Natural killer cell treated with Interleukin-12 subunit alpha and Interleukin-12 subunit beta and Interleukin-15 and Interleukin-18, amount 100 ng/mL, for 72 hours (primary cell): ENCODE results near the gene CYTH2. TPM values are rescaled to one million over a fixed set of nuclear protein-coding genes. Genes with fewer than 3 reads are reported as not detected.
"Not testable (repeated sequence)": the region's sequence is repeated elsewhere in the genome, so short reads cannot be mapped to it uniquely, and the experiment has no call there.

Source experiments
- ATAC-seq, 2 donors: fragments of 150-1000 bp; cut with Tn5 transposase in 1 of 2; sonication (Bioruptor Pico), chemical (Tn5 transposase) in 1 of 2; 2 replicates each; pipeline ENCODE4 v1.10.0; 2021
- DNase-seq: peaks from one replicate; pipeline ENCODE4 v3.0.0; 2022; ENCODE audit warnings: low spot score
- H3K27ac Mint-ChIP-seq, 2 donors: 1 replicate in 1 of 2; 2 replicates in 1 of 2; pipeline ENCODE4 v1.8.0; 2022; ENCODE audit warnings: mixed read lengths in 2 of 2, mild to moderate bottlenecking in 1 of 2, moderate library complexity in 1 of 2
- H3K27me3 Mint-ChIP-seq, 2 donors: 1 replicate in 1 of 2; 2 replicates in 1 of 2; pipeline ENCODE4 v1.8.0; 2022; ENCODE audit warnings: mixed read lengths in 2 of 2
- H3K36me3 Mint-ChIP-seq: one replicate; pipeline ENCODE4 v1.8.0; 2022; ENCODE audit warnings: mixed read lengths
- H3K4me1 Mint-ChIP-seq, 2 donors: 1 replicate in 1 of 2; 2 replicates in 1 of 2; pipeline ENCODE4 v1.8.0; 2022; ENCODE audit warnings: low read depth in 2 of 2, mixed read lengths in 2 of 2, mild to moderate bottlenecking in 1 of 2
- H3K4me3 Mint-ChIP-seq: one replicate; pipeline ENCODE4 v1.8.0; 2022; ENCODE audit warnings: mixed read lengths
- H3K9me3 Mint-ChIP-seq: 2 replicates; pipeline ENCODE4 v1.8.0; 2022; ENCODE audit warnings: mixed read lengths
- total RNA-seq, 2 donors: library from RNA; stranded (reverse); gene quantifications; one replicate each; pipeline ENCODE4 v1.2.3, GENCODE V29; 2022

Gene CYTH2
- total RNA-seq, 2 donors from 2014 or later = 66.4 to 66.9 TPM

- no peaks in the 10 kb centered on the region for H3K9me3 Mint-ChIP-seq
- peak within 1 kb of the TSS in 1 of 2 donors; percentile 31 for H3K27ac Mint-ChIP-seq
- DNase-seq = peak; percentile 60
- H3K4me3 Mint-ChIP-seq = peak within 1 kb of the TSS; percentile 74
- no peaks in the 10 kb centered on the region for H3K27me3 Mint-ChIP-seq
- no peaks in the 10 kb centered on the region for H3K36me3 Mint-ChIP-seq
- H3K4me1 Mint-ChIP-seq = peaks cover 0 to 14% of the 10 kb centered on the region in 2 donors
- peak; percentile 52 to 62 for ATAC-seq
Observed at GRCh38 chr19:48511800-48512503, 42.8 kb downstream of the CYTH2 start, which contains the start of gene LMTK3. Gene LMTK3, minus strand, starts transcription at chr19:48511835. Its CDS starts 259 bp downstream, at chr19:48511576.

- no peaks in the 10 kb centered on the region for H3K36me3 Mint-ChIP-seq
- H3K4me3 Mint-ChIP-seq = no peak overlapping the region
- no peaks in the 10 kb centered on the region for H3K27me3 Mint-ChIP-seq
- ATAC-seq = no peak
- H3K9me3 Mint-ChIP-seq = no peaks in the 10 kb centered on the region
- peaks cover 0 to 14% of the 10 kb centered on the region in 2 donors for H3K4me1 Mint-ChIP-seq
- no peak overlapping the region for H3K27ac Mint-ChIP-seq
- no peak for DNase-seq
Observed at GRCh38 chr19:48512504-48513288, 43.5 kb downstream of the CYTH2 start.

GRCh38 chr19:48513289-48514122 is 44.3 kb downstream of the CYTH2 start:
- no peaks in the 10 kb centered on the region for H3K36me3 Mint-ChIP-seq
- H3K4me1 Mint-ChIP-seq = peaks cover 0 to 14% of the 10 kb centered on the region in 2 donors
- H3K9me3 Mint-ChIP-seq = no peaks in the 10 kb centered on the region
- no peaks in the 10 kb centered on the region for H3K27me3 Mint-ChIP-seq
- DNase-seq = peak; percentile 74
- ATAC-seq = peak; percentile 79 to 86
- H3K4me3 Mint-ChIP-seq = no peak overlapping the region
- no peak overlapping the region for H3K27ac Mint-ChIP-seq

- Mint-ChIP-seq H3K4me1 (peaks cover 0 to 14% of the 10 kb centered on the region in 2 donors), H3K27ac (no peak overlapping the region), H3K9me3 (no peaks in the 10 kb centered on the region), H3K4me3 (no peak overlapping the region), H3K27me3 (no peaks in the 10 kb centered on the region), H3K36me3 (no peaks in the 10 kb centered on the region)
- ATAC-seq (no peak), DNase-seq (no peak)
Observed at GRCh38 chr19:48514123-48514458, 44.9 kb downstream of the CYTH2 start.

GRCh38 chr19:48516536-48516935 is 47.4 kb downstream of the CYTH2 start:
- no peak overlapping the region for H3K4me3 Mint-ChIP-seq
- H3K27ac Mint-ChIP-seq = no peak overlapping the region
- peaks cover 0 to 5% of the 10 kb centered on the region in 2 donors for H3K4me1 Mint-ChIP-seq
- no peaks in the 10 kb centered on the region for H3K27me3 Mint-ChIP-seq
- H3K9me3 Mint-ChIP-seq = no peaks in the 10 kb centered on the region
- ATAC-seq (no peak), DNase-seq (no peak)
- H3K36me3 Mint-ChIP-seq = no peaks in the 10 kb centered on the region

GRCh38 chr19:48518207-48518606 is 49.0 kb downstream of the CYTH2 start:
- Mint-ChIP-seq H3K4me1 (peaks cover 0 to 5% of the 10 kb centered on the region in 2 donors), H3K9me3 (no peaks in the 10 kb centered on the region), H3K27me3 (peaks cover 0 to 4% of the 10 kb centered on the region in 2 donors), H3K27ac (no peak overlapping the region), H3K36me3 (no peaks in the 10 kb centered on the region), H3K4me3 (no peak overlapping the region)
- ATAC-seq (no peak), DNase-seq (no peak)

GRCh38 chr19:48519426-48519825 is 50.3 kb downstream of the CYTH2 start:
- DNase-seq, H3K27me3 Mint-ChIP-seq, H3K27ac Mint-ChIP-seq, H3K9me3 Mint-ChIP-seq, H3K4me1 Mint-ChIP-seq, H3K36me3 Mint-ChIP-seq, ATAC-seq, H3K4me3 Mint-ChIP-seq: not testable (repeated sequence)

- H3K9me3 Mint-ChIP-seq = peaks cover 4% of the 10 kb centered on the region
- H3K27ac Mint-ChIP-seq = no peak overlapping the region
Observed at GRCh38 chr19:48520134-48520533, 51.0 kb downstream of the CYTH2 start.

GRCh38 chr19:48524221-48524620 is 55.1 kb downstream of the CYTH2 start:
- no peak for DNase-seq
- peaks cover 7 to 8% of the 10 kb centered on the region in 2 donors for H3K27me3 Mint-ChIP-seq
- H3K27ac Mint-ChIP-seq = no peak overlapping the region
- peaks cover 4% of the 10 kb centered on the region for H3K9me3 Mint-ChIP-seq
- peaks cover 4% of the 10 kb centered on the region for H3K36me3 Mint-ChIP-seq
- no peak overlapping the region for H3K4me3 Mint-ChIP-seq
- no peaks in the 10 kb centered on the region for H3K4me1 Mint-ChIP-seq
- no peak for ATAC-seq

More at GRCh38 chr19:48520134-48520533, 51.0 kb downstream of the CYTH2 start:
- ATAC-seq (no peak), DNase-seq (no peak)
- peaks cover 4% of the 10 kb centered on the region for H3K36me3 Mint-ChIP-seq
- H3K27me3 Mint-ChIP-seq = peaks cover 7 to 8% of the 10 kb centered on the region in 2 donors
- no peaks in the 10 kb centered on the region for H3K4me1 Mint-ChIP-seq
- H3K4me3 Mint-ChIP-seq = no peak overlapping the region

GRCh38 chr19:48524732-48525131 is 55.6 kb downstream of the CYTH2 start:
- Mint-ChIP-seq H3K9me3 (peaks cover 4% of the 10 kb centered on the region), H3K4me1 (no peaks in the 10 kb centered on the region), H3K27me3 (peaks cover 7 to 8% of the 10 kb centered on the region in 2 donors), H3K36me3 (peaks cover 4% of the 10 kb centered on the region), H3K4me3 (no peak overlapping the region), H3K27ac (no peak overlapping the region)
- ATAC-seq (no peak), DNase-seq (no peak)

- no peak for ATAC-seq
- Mint-ChIP-seq H3K9me3 (peaks cover 2% of the 10 kb centered on the region), H3K27ac (no peak overlapping the region), H3K27me3 (peaks cover 10 to 11% of the 10 kb centered on the region in 2 donors), H3K4me1 (no peaks in the 10 kb centered on the region), H3K36me3 (peaks cover 2% of the 10 kb centered on the region), H3K4me3 (no peak overlapping the region)
- no peak for DNase-seq
Observed at GRCh38 chr19:48529156-48529555, 60.0 kb downstream of the CYTH2 start.

- no peak for ATAC-seq
- H3K27me3 Mint-ChIP-seq = peaks cover 8% of the 10 kb centered on the region in 2 donors
Observed at GRCh38 chr19:48530066-48530720, 61.0 kb downstream of the CYTH2 start.

GRCh38 chr19:48530770-48531169 is 61.6 kb downstream of the CYTH2 start:
- peaks cover 8% of the 10 kb centered on the region in 2 donors for H3K27me3 Mint-ChIP-seq
- DNase-seq (no peak), ATAC-seq (no peak)
- no peaks in the 10 kb centered on the region for H3K9me3 Mint-ChIP-seq
- H3K27ac Mint-ChIP-seq = no peak overlapping the region
- H3K4me3 Mint-ChIP-seq = no peak overlapping the region
- no peaks in the 10 kb centered on the region for H3K4me1 Mint-ChIP-seq
- H3K36me3 Mint-ChIP-seq = no peaks in the 10 kb centered on the region

More at GRCh38 chr19:48530066-48530720, 61.0 kb downstream of the CYTH2 start:
- Mint-ChIP-seq H3K27ac (no peak overlapping the region), H3K9me3 (no peaks in the 10 kb centered on the region), H3K36me3 (no peaks in the 10 kb centered on the region), H3K4me3 (no peak overlapping the region), H3K4me1 (no peaks in the 10 kb centered on the region)
- no peak for DNase-seq
